ENCODE results near the gene IRX4.

IRX4 gene

GRCh38 chr5:1882337-1883119 is at the start of gene IRX4:
IRX4 (minus strand) TSS chr5:1882925; CDS start chr5:1882647, 278 bp downstream.
- no peak for DNase-seq

- no peak for DNase-seq
These were observed 49.0 kb upstream of the IRX4 start for GRCh38 chr5:1931604-1932231.

DNA sequence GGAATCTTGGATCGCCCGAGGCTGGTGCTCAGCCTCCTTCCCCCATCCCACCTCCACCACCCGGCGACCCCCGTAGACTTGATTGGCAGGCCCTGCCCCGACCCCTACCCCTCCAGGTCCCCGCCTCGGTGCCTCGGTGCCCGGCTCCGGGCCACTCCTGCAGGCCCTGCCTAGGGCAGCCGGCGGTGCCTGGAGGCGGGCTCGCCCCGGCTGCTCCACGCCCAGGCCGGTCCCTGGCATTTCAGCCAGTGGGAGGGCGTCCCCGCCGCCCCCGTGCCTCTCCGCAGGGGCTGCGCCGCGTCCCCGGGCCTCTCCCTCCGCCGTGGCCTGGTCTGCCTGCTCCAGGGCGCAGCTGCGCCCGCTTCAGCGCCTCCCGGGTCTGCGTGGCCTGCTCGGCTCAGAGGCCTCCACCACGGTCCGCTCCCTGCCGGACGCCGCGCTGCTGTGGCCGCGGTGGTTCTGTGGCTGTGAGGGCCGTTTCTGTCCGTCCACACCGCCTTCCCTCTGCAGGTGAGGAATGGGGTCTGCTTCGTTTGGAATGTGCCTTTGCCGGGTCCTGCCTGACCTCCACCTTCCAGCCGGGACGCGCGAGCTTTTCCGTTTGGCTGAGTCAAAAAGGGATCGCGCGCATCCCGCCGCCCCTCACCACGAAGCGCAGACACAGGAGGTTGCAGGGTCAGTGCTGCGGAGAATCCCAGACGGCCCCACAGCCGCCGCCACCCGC is 48.3 kb upstream of the IRX4 start:
- no peak for DNase-seq

GRCh38 chr5:1930501-1930879 is 47.8 kb upstream of the IRX4 start:
- no peak for DNase-seq

DNA sequence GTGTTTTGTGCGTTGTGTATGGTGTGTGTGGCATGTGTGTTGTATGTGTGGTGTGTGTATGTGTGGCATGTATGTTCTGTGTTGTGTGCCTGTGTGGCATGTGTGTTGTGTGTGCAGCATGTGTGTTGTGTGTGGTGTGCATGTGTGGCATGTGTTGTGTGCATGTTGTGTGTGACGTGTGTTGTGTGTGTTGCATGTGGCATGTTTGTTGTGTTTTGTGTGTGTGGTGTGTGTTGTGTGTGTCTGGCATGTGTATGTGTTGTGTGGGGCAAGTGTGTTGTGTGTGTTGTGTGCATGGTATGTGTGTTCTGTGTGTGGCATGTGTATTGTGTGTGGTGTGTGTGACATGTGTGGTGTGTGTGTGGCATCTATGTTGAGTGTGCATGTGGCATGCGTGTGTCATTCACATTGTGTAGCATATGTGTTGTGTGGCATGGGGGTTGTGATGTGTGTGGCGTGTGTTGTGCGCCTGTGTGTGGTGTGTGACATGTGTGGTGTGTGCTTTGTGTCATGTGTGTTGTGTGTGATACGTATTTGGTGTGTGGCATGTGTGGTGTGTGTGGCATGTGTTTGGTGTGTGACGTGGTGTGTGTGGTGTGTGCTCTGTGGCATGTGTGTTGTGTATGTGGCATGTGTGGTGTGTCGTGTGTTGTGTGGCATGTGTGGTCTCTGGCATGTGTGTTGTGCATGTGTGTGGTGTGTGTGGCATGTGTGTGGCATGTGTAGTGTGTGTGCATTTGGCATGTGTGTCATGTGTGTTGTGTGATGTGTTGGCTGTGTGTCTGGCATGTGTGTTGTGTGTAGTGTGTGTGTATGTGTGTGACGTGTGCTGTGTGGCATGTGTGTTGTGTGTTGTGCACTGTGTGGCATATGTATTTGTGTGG is 46.6 kb upstream of the IRX4 start:
- DNase-seq: no peak

DNA sequence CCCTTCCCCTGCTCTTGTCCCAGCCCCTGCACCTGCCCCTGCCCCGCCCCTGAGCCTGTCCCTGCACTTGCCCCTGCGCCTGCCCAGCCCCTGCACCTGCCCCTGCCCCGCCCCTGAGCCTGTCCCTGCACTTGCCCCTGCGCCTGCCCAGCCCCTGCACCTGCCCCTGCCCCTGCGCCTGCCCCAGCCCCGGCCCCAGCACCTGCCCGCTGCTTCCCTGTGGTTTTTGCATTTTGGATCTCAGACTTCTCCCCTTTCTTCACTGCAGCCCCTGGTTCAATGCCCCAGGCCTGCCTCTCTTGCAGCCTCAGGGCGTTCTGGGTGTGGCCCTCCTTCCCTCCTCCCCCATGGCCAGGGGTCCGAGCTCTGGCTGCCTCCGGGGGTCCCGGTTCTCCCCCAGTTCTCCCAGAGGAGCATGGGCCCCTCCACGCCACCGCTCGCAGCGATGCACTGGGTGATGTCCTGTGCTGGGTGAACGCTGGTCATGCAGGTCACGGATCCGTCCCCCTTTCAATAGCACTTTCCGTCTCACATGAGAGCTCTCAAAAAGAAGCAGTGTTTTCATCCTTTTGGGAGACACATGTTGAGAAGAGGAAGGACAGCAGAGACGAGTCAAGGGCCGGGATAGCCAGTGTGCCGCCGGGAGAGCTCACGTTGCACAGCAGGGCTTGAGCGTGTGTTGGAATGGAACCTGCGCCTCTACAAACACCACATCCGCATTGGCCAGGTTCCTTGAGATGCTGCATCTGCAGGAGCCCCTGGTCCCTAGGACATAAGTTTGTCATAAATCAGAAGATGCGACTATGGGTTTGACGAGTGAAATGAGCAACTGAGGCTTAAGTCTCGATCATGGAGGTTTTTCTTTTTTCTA is 44.0 kb upstream of the IRX4 start:
- DNase-seq: no peak

GRCh38 chr5:1926071-1926440 is 43.3 kb upstream of the IRX4 start:
- no peak for DNase-seq

DNA sequence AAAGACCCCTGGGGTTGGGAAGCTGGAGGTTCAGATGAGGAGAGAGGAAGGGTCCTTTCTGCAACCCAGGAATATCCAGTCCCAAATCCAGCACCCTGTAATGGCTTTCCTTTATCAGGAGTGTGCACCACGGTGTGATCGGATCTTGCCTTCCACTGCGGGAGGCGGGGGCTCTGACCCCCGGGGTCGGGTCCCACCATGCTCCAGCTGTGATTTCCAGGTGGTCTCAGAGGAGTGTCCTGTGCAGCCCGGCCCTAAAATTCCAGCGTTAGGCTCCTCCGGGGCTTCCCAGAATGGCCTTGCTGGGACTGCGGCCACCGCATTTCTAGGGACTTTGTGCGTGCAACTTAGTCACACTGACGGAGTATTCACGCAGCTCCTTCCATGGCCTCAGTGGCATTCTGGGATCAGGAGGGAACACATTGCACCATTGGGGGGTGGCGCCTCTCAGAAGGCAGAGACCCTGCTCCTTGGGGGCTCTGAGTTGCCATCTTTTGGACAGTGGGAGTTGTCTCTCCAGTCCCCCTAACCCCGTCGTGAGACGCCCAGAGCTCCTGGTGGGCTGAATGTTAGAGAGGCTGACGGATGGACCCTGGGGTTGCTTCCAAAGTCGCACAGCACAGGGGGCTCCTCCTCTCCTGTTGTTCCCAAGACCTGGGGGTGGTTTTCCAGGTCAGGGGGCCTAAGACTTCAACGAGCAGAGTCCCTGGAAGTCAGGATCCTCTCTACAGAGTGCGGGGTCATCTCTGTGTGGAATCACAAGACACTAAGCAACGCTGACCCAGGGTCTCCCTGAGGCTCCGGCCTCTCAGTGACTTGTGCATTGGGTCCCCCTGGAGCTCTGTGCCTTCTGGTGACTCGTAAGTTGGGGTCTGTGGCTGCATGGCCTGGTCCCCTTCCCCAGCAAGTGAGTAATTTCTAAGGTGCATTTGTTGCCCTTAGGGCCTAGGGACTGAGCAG is 42.7 kb upstream of the IRX4 start:
- no peak for DNase-seq

DNA sequence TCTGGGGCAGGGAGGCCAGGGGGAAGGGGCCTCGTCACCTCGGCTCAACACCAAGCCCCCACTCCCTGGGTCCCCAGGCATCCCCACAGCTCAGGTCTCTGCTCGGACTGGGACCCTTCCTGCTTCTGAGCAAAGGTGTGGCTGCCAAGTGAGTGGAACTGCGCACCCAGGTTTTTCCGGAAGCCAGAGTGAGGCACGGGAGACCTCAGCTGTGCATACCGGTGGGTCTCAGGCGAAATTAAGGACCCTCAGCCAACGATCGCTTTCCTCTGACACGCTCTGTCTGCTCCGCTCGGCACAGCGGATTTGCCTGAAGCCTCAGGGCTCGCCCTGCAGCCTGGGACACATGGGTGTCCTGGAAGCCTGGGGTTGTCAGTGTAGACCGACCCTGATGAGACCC is 41.0 kb upstream of the IRX4 start:
- no peak for DNase-seq

GRCh38 chr5:1923341-1923740 is 40.6 kb upstream of the IRX4 start:
- no peak for DNase-seq

DNA sequence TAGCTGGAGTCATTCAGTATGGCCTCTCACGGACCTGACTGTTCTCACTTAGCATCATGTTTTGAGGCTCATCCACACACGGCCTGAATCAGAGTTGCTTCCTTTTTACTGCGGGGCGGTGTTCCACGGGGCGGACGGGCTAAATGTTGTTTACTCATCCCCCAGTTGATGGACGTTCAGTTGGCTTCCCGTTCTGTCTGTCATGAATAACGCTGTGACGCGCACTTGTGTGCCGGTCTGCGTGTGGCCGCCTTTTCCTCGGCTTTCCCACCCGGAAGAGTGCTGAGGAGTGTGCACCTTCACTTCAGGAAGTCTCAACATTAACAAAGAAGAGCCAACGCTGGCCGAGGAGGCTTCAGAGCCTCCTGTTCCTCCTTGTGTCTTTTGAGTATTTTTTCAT is 39.0 kb upstream of the IRX4 start:
- DNase-seq: no peak

DNA sequence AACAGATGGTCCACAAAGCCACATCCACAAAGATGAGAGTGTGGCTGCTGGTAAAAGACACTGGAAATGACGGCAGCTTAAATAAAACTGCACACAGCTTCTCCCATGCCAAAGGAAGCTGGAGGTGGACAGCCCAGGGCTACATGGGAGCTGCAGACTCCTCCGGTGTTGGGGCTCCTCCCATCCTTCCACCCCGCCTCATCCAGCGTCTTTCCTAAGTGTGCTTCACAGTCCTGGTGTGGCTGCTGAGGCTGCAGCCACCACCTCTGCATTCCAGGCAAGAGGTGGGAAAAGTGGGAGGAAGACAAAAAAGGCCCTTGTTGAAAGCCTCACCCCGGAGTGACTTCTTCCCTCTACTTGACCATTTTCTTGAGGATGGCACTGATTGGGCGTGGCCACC is 37.0 kb upstream of the IRX4 start:
- no peak for DNase-seq

DNA sequence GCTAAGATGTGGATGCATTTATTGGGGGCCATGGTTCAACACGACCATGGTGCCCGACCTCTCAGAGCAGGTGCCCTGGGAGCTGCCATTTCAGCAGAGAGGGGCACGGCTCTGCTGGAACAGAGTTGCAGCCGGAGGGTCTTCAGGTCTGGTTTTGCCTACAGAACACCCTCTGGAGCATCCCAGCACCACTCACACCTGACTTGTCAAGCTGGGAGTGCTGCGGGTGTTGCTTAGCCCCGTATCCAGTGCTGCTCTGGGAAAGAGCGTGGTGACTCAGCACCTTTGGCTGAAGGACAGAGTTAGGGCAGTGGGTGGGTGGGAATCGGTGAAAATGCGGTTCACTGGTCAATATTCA is 36.5 kb upstream of the IRX4 start:
- DNase-seq: no peak

- no peak for DNase-seq
These were observed 35.9 kb upstream of the IRX4 start for GRCh38 chr5:1918488-1919208.

GRCh38 chr5:1917830-1918487 is 35.2 kb upstream of the IRX4 start:
- DNase-seq: no peak

DNA sequence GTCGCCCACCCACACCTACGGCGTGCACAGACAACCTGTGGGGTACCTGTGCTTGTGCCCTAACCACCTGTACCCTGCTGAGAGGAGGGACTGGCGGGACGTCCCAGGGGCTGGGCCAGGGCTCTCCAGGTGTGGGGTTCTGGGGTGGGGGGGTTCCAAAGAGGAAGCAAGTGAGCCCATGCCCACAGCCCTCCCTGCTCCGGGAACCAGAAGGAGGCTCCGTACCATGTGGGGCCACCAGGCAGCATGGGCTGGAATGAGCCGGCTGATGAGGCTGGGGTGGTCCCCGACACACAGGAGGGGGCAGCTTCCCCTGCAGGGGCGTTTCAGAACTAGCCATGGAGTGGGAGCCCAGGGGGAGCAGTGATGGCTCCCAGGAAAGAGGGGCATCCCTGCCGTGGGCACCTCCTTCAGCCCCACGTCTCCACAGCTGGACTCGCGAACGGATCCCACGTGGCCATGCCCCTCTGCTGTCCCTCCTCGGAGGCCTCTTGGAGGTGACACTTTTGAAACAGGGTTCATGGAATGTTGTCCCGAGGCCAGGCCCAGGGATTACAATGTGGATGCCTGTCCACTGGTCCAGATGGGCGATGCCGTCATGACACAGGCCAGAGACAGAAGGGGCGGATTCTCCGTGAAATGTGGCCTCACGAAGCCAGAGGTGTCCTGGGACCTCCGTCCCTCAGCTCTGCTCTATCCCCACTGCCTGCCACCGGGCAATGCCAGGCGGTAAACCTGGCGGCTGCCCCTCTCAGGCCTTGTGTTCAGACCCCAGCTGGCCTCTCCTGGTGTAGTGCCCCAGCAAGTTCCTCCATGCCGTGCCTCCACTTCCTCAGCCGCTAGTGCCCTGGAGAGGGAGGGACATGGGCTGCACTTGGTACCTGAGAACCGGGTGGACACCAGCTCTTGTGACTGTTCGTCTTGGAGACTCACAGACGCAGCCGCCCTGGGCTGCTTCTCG is 33.6 kb upstream of the IRX4 start:
- DNase-seq: no peak

DNA sequence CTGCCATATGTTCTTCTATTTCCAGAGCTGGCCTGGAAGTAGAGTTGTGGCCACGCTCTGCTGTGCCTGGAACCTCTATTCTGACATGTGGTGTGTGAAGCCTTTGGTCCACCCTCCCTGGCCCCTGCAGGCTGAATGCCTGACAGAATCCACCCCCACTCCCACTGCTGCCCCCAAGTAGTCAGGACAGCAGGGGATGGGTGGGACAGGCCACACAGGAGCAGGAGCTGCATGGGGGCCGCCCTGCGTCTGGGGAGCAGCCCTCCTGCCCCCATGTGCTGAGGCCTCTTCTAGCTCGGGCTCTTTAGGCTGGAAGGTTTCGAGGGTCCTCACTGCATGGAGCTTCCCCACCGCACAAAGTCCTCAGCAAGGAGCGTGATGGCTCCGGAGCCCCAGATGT is 32.6 kb upstream of the IRX4 start:
- DNase-seq: no peak

DNA sequence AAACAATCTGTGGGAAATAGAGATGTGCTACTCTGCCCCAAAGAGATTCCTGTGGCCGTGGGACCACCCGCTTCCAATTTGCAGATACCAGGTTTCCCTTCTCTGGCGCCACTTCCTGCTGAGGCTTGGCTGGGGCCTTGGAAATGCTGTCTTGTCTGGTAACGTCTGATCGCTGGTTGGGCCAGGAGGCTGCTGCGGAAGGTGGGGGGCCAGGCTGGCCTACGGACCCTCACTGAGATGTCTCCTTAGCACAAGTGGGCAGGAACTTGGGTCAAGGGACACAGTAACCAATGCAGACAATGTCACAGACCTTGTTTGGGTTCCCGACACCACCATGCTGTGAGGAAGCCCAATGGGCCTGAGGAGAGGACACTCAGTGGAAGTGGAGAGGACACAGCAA is 31.7 kb upstream of the IRX4 start:
- no peak for DNase-seq

GRCh38 chr5:1913578-1913977 is 30.9 kb upstream of the IRX4 start:
- no peak for DNase-seq

Data from CD4-positive, alpha-beta T cell treated with Interleukin-4 for 4 hours (primary cell).